Esophagus squamous epithelium (tissue), 5 donors: ENCODE results near the gene PRPF40A. TPM values are rescaled to one million over a fixed set of nuclear protein-coding genes. Genes with fewer than 3 reads are reported as not detected.

Experiments
- DNase-seq: peaks from one replicate; lab custom pipeline; 2025; lab: John Stamatoyannopoulos, UW
- H3K27ac ChIP-seq, 4 donors: fragments of 200-600 bp; sonication (generic); one replicate each; pipeline ENCODE4 v1.5.1; 2016 to 2019; ENCODE audit warnings: mild to moderate bottlenecking in 1 of 4
- H3K27me3 ChIP-seq, 4 donors: fragments of 200-600 bp; sonication (generic); 1 replicate in 3 of 4; 2 replicates in 1 of 4; pipeline versions ENCODE4 v1.5.1 to v1.6.0; 2017 to 2021; ENCODE audit warnings: antibody characterized with exemption in 1 of 4
- H3K36me3 ChIP-seq, 3 donors: fragments of 200-600 bp; sonication (generic); one replicate each; pipeline ENCODE4 v1.5.1; 2016 to 2019
- H3K4me1 ChIP-seq, 3 donors: fragments of 200-600 bp; sonication (generic); one replicate each; pipeline ENCODE4 v1.5.1; 2017 to 2019
- H3K4me3 ChIP-seq, 4 donors: fragments of 200-600 bp; sonication (generic); 1 replicate in 3 of 4; 2 replicates in 1 of 4; pipeline ENCODE4 v1.5.1; 2016 to 2019; ENCODE audit warnings: mild to moderate bottlenecking in 2 of 4, moderate library complexity in 1 of 4
- H3K9me3 ChIP-seq, 3 donors: fragments of 200-600 bp; sonication (generic); one replicate each; pipeline ENCODE4 v1.5.1; 2016 to 2019
- POLR2A ChIP-seq, 4 donors: fragments of 450-650 bp; IDR thresholded peaks; one replicate each; pipeline ENCODE4 v1.6.1; 2017; ENCODE audit warnings: antibody characterized with exemption in 4 of 4, mild to moderate bottlenecking in 4 of 4, moderate library complexity in 3 of 4
- WGBS, 2 donors: methylation state at CpG; one replicate each; pipeline ENCODE4 v1.1.5; 2018; 5-methylcytosine and 5-hydroxymethylcytosine counted together
- intact Hi-C: fragments of 100-400 bp; cut with DNase I; formaldehyde crosslinking; loops from one replicate; pipeline ENCODE4 v1.15.0; 2022
- total RNA-seq, 4 donors: library from RNA; depleted of rRNA; stranded (reverse); fragments of >200 nt; gene quantifications; one replicate each; pipeline ENCODE4 v1.1.0, GENCODE V29; 2016
- TF ChIP-seq, protein P1 (sequence below), 6 experiments: fragments of 450-650 bp in 4 of 6; fragments of 200-600 bp in 2 of 6; sonication (generic) in 2 of 6; IDR thresholded peaks; one replicate each; pipeline ENCODE4 v1.5.1; 2016 to 2019; ENCODE audit warnings: antibody characterized with exemption in 6 of 6, mild to moderate bottlenecking in 4 of 6, moderate library complexity in 4 of 6
- donor health status: DM: yes; HTN: yes; CAD: no.

The PRPF40A gene
- total RNA-seq, 4 donors from 2014 or later = 90.8 to 123 (median 99.6) TPM

GRCh38 chr2:152611458-152612231, 105.6 kb downstream of the PRPF40A start:
- WGBS, 2 donors = 71 to 74% methylated on average over 5 of the region's 5 CpGs
- Histone ChIP-seq H3K4me1 (peaks cover 0 to 12% (median 8%) of the 10 kb centered on the region in 3 donors), H3K27me3 (no peaks in the 10 kb centered on the region), H3K9me3 (no peaks in the 10 kb centered on the region), H3K36me3 (peaks cover 0 to 8% (median 0%) of the 10 kb centered on the region in 3 donors), H3K27ac (peak overlapping the region in 3 of 4 donors; percentile 38 to 80 (median 47)), H3K4me3 (no peak overlapping the region)
- intact Hi-C loops = no loop called here
- no peak for TF ChIP-seq POLR2A (IDR thresholded peaks at IDR 0.05)
- TF ChIP-seq, protein P1, sequence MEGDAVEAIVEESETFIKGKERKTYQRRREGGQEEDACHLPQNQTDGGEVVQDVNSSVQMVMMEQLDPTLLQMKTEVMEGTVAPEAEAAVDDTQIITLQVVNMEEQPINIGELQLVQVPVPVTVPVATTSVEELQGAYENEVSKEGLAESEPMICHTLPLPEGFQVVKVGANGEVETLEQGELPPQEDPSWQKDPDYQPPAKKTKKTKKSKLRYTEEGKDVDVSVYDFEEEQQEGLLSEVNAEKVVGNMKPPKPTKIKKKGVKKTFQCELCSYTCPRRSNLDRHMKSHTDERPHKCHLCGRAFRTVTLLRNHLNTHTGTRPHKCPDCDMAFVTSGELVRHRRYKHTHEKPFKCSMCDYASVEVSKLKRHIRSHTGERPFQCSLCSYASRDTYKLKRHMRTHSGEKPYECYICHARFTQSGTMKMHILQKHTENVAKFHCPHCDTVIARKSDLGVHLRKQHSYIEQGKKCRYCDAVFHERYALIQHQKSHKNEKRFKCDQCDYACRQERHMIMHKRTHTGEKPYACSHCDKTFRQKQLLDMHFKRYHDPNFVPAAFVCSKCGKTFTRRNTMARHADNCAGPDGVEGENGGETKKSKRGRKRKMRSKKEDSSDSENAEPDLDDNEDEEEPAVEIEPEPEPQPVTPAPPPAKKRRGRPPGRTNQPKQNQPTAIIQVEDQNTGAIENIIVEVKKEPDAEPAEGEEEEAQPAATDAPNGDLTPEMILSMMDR (IDR thresholded peaks at IDR 0.05) = no peak
- no peak for DNase-seq

DNA sequence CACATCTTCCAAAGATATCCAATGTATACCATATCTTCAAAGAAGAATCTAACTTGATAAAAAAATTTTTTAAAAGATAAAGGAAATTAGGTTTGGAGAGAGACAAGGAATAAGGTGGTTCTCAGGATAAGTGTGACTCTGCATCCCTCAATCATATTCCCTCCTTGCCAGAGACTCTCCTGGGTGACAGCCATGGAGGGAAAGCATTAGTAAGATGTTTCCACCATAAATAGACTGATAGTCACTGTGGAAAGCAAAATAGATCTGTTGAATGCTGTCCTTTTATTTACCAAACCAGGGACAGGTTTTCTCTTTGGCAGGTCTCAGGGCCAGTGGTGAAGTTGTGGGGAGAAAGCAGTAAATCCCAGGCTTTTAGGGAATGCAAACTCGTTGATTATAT, 107.6 kb downstream of the PRPF40A start:
- Histone ChIP-seq H3K27me3 (no peaks in the 10 kb centered on the region), H3K4me1 (peaks cover 0 to 12% (median 8%) of the 10 kb centered on the region in 3 donors), H3K4me3 (no peak overlapping the region), H3K27ac (no peak overlapping the region), H3K9me3 (no peaks in the 10 kb centered on the region), H3K36me3 (peaks cover 0 to under 1% (median 0%) of the 10 kb centered on the region in 3 donors)
- TF ChIP-seq POLR2A (IDR thresholded peaks at IDR 0.05) = no peak
- TF ChIP-seq, protein P1 (IDR thresholded peaks at IDR 0.05) = no peak
- intact Hi-C loops = no loop called here
- WGBS, 2 donors = 76 to 89% methylated on average over 1 of the region's 1 CpG
- no peak for DNase-seq

DNA sequence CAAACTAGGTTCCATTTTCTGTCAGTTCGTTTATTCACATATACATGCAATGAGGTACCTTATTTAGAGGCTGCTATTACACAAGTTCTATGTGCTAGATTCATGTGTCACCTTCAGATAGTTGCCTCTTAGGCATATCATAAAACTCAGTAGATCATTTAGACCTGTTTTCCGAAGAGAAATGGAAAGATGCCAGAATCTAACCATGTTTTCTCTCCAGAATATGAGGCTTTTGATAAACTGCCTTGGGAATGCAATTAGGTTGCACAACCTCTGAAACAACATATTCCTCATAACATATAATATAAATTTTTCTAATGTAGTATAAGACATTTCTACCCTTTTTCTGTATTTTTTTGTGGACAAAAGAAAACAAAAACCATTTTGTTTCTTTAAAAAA, 108.1 kb downstream of the PRPF40A start:
- no peaks in the 10 kb centered on the region for H3K9me3 ChIP-seq
- WGBS, 2 donors = 77 to 89% methylated on average over 2 of the region's 2 CpGs
- DNase-seq = no peak
- no peaks in the 10 kb centered on the region for H3K27me3 ChIP-seq
- H3K4me1 ChIP-seq = peaks cover 0 to 12% (median 8%) of the 10 kb centered on the region in 3 donors
- no peak overlapping the region for H3K27ac ChIP-seq
- intact Hi-C loops = no loop called here
- no peak overlapping the region for H3K4me3 ChIP-seq
- no peaks in the 10 kb centered on the region for H3K36me3 ChIP-seq
- TF ChIP-seq, protein P1 (IDR thresholded peaks at IDR 0.05) = no peak
- TF ChIP-seq POLR2A (IDR thresholded peaks at IDR 0.05) = no peak

- H3K4me3 ChIP-seq = no peak overlapping the region
- no peak for DNase-seq
- H3K9me3 ChIP-seq = no peaks in the 10 kb centered on the region
- H3K4me1 ChIP-seq = peaks cover 0 to 12% (median 7%) of the 10 kb centered on the region in 3 donors
- intact Hi-C loops = no loop called here
- H3K27me3 ChIP-seq = no peaks in the 10 kb centered on the region
- H3K36me3 ChIP-seq = no peaks in the 10 kb centered on the region
- no peak for TF ChIP-seq POLR2A (IDR thresholded peaks at IDR 0.05)
- TF ChIP-seq, protein P1 (IDR thresholded peaks at IDR 0.05) = no peak
- no peak overlapping the region for H3K27ac ChIP-seq
- WGBS, 2 donors = 81 to 93% methylated on average over 5 to 7 of the region's 7 CpGs
Observed at GRCh38 chr2:152607793-152608300, 109.4 kb downstream of the PRPF40A start.

DNA sequence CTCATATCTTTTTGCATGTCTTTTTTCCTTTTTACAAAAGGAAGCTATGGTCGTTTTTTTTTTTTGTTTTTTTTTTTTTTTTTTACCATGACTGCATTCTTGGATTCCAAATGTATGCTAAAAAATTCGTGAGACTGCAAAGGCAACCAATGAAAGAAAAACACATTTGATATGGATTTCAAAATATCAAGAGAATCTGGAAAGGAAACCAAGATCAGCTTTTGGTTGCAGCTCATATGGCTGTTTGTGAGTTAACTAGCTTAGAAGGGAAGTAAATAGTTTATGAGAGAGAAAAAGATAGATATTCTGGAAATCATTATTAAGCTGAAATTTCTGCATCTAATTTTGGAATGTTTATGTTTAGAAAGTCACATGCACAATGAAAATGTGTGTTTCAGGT, 110.3 kb downstream of the PRPF40A start:
- Histone ChIP-seq H3K4me1 (peaks cover 0 to 7% (median 4%) of the 10 kb centered on the region in 3 donors), H3K36me3 (no peaks in the 10 kb centered on the region), H3K27ac (no peak overlapping the region), H3K4me3 (no peak overlapping the region), H3K9me3 (no peaks in the 10 kb centered on the region), H3K27me3 (no peaks in the 10 kb centered on the region)
- WGBS, 2 donors = 39 to 53% methylated on average over 1 to 2 of the region's 2 CpGs
- intact Hi-C loops = no loop called here
- TF ChIP-seq, protein P1 (IDR thresholded peaks at IDR 0.05) = no peak
- TF ChIP-seq POLR2A (IDR thresholded peaks at IDR 0.05) = no peak
- no peak for DNase-seq
